SH-SY5Y (cell line): ENCODE results near the gene CRYBG3.

Experiments
- GATA2 ChIP-seq: IDR thresholded peaks from 2 replicates; pipeline ENCODE4 v1.6.1; 2011; ENCODE audit warnings: mild to moderate bottlenecking, low read depth, low read length
- GATA3 ChIP-seq: IDR thresholded peaks from 2 replicates; pipeline ENCODE4 v1.6.1; 2011; ENCODE audit warnings: low read depth, mild to moderate bottlenecking, low read length, moderate library complexity

CRYBG3 gene

GRCh38 chr3:97821774-97822358 lies at the start of gene CRYBG3:
CRYBG3 (plus strand) TSS chr3:97822011; CDS start chr3:97822207, 196 bp downstream.
- no peak for TF ChIP-seq GATA3
- no peak for TF ChIP-seq GATA2

DNA sequence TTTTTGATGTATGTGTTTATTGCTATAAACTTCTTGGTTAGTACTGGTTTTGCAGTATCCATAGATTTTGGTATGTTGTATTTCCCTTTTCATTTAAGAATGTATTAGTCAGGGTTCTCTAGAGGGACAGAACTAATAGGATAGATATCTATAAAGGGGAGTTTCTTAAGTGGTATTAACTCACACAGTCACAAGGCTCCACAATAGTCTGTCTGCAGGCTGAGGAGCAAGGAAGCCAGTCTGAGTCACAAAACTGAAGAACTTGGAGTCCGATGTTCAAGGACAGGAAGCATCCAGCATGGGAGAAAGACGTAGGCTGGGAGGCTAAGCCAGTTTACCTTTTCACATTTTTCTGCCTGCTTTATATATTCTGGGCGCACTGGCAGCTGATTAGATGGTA lies 48.9 kb upstream of the CRYBG3 start:
- TF ChIP-seq GATA2 (no peak), GATA3 (no peak)

DNA sequence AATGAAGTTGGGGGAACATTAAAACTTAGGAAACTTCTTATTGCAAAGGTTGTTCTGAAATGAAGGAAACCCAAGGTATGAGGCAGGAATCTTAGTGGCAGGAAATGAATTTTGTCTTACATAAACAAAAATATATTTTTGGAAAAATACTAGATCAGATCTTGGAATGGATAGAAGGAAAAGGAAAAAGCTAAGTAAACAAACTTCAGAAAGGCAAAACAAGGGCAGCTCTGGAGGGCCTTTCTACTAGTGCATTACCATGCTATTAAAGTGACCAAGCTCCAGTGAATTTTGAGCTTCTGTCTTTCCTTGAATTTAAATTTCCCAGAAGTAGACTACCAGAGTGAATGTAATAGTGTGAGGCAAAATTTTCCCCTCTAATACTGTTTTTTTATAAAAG lies 43.7 kb upstream of the CRYBG3 start:
- TF ChIP-seq GATA3 (no peak), GATA2 (no peak)

GRCh38 chr3:97793420-97794019 lies 28.3 kb upstream of the CRYBG3 start:
- TF ChIP-seq GATA3 (no peak), GATA2 (no peak)

GRCh38 chr3:97795951-97796350 lies 25.9 kb upstream of the CRYBG3 start:
- no peak for TF ChIP-seq GATA3
- TF ChIP-seq GATA2, result no peak

DNA sequence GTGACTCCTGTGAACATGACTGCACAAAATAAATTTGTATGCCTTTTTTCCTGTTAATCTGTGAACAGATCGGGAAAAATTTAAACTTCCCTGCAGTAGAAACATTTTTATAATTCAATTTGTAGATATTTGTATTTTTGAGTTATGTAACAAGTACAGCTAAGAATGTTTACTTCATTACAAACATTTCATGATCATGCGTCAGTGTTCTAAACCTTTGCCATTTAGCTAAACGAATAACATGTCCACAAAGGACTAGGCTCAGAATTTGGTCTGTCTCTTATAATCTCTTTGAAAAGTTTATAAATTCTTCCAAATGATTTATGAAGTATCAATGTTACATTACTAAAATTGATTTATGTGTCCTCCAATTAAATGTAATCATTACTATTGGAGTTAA lies 17.3 kb upstream of the CRYBG3 start:
- no peak for TF ChIP-seq GATA2
- no peak for TF ChIP-seq GATA3

- no peak for TF ChIP-seq GATA2
- no peak for TF ChIP-seq GATA3
Observed at GRCh38 chr3:97810779-97811390, 10.9 kb upstream of the CRYBG3 start.

- TF ChIP-seq GATA3, result no peak
- no peak for TF ChIP-seq GATA2
Observed at GRCh38 chr3:97815149-97815917, 6.5 kb upstream of the CRYBG3 start.

DNA sequence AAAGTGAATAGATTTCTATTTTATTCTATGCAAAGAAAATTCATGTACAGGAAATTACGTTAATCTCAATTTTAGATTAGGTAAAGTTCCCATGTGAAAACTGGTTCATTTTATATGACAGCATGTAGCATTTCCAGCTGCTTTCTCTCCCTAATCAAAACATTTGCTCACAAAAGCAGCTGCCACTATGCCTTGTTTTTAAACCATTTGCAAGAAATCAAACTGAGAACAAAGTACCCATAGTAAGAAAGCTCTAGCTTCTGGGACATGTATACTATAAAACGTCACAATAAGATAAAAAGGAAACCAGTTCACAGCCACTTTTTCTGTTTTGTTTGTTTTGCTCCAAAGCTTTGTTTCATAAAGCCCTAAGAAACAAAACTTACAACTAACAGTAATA lies 5.0 kb upstream of the CRYBG3 start:
- TF ChIP-seq GATA2 (no peak), GATA3 (no peak)

DNA sequence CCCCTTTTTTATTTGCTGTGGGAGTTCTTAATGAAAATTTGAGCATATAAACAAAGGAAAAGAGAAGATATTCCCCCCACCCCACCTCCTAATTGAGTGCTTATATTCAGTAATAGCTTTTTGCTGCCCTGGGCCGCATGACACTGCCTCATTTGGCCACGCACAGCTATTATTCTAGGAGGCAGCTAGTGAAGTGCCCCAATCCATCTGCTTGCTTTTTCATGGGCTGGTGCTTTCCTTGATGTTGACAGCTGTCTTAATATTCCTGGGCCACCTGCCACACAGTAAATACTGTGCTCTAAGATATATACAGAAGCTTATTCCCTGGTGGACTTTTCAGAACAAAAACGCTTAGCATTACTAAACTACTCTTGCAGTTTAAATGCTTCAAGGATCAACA lies 3.8 kb upstream of the CRYBG3 start:
- TF ChIP-seq GATA2 (no peak), GATA3 (no peak)

- no peak for TF ChIP-seq GATA3
- TF ChIP-seq GATA2, result no peak
Observed at GRCh38 chr3:97820780-97821179, 1.0 kb upstream of the CRYBG3 start.

GRCh38 chr3:97821287-97821773 lies 481 bp upstream of the CRYBG3 start:
- TF ChIP-seq GATA2, result no peak
- no peak for TF ChIP-seq GATA3

- no peak for TF ChIP-seq GATA2
- no peak for TF ChIP-seq GATA3
Observed at GRCh38 chr3:97822359-97822775, 556 bp downstream of the CRYBG3 start.
